Motor neuron (in vitro differentiated cells): Measurements from ENCODE around the gene LRTM2. TPM values are rescaled to one million over a fixed set of nuclear protein-coding genes. Genes with fewer than 3 reads are reported as not detected.

Experiments
- ATAC-seq, 8 experiments: fragments of 200-7000 bp; cut with Tn5 transposase; replicated peaks in 6 of 8; 2 replicates each; pipeline ENCODE4 v1.8.0; 2021; ENCODE audit warnings: mild to moderate bottlenecking in 8 of 8, moderate library complexity in 8 of 8
- H3K27ac ChIP-seq, 2 donors: fragments of 250-450 bp; sonication (Bioruptor Pico); 2 replicates each; pipeline ENCODE4 v1.9.0; 2021; ENCODE audit warnings: antibody characterized with exemption in 2 of 2, mild to moderate bottlenecking in 2 of 2, moderate library complexity in 1 of 2
- H3K4me1 ChIP-seq, 2 donors: fragments of 250-450 bp; sonication (Bioruptor Pico); replicated peaks in 1 of 2; 2 replicates each; pipeline ENCODE4 v1.6.1; 2021; ENCODE audit warnings: antibody characterized with exemption in 2 of 2, mild to moderate bottlenecking in 2 of 2, moderate library complexity in 1 of 2
- H3K4me3 ChIP-seq, 5 donors: fragments of 250-450 bp; sonication (Bioruptor Pico); 2 replicates each; pipeline ENCODE4 v1.9.0; 2021; ENCODE audit warnings: antibody characterized with exemption in 5 of 5, mild to moderate bottlenecking in 5 of 5, moderate library complexity in 4 of 5
- WGBS, 10 experiments: fragments of 450-650 bp; shearing (Covaris generic); methylation state at CpG; one replicate each; pipeline ENCODE4 v1.0.0; 2022; 5-methylcytosine and 5-hydroxymethylcytosine counted together
- in situ Hi-C, 9 experiments: fragments of 400-800 bp; cut with MboI; loops; one replicate each; pipeline ENCODE4 v1.15.0; 2021; ENCODE audit warnings: low sequenced_read_pairs in 9 of 9, low pct_unique_long_range_greater_than_20kb in 2 of 9; ENCODE audit not compliant: unreplicated experiment in 9 of 9
- total RNA-seq, 8 experiments: library from RNA; unstranded; fragments of 300-600 nt; gene quantifications; 2 replicates each; pipeline versions ENCODE4 v1.2.3 to v1.2.4, GENCODE V29; 2022

Gene LRTM2
- total RNA-seq, 8 experiments from 2014 or later = under 0.01 to 0.76 (median 0.25) TPM

DNA sequence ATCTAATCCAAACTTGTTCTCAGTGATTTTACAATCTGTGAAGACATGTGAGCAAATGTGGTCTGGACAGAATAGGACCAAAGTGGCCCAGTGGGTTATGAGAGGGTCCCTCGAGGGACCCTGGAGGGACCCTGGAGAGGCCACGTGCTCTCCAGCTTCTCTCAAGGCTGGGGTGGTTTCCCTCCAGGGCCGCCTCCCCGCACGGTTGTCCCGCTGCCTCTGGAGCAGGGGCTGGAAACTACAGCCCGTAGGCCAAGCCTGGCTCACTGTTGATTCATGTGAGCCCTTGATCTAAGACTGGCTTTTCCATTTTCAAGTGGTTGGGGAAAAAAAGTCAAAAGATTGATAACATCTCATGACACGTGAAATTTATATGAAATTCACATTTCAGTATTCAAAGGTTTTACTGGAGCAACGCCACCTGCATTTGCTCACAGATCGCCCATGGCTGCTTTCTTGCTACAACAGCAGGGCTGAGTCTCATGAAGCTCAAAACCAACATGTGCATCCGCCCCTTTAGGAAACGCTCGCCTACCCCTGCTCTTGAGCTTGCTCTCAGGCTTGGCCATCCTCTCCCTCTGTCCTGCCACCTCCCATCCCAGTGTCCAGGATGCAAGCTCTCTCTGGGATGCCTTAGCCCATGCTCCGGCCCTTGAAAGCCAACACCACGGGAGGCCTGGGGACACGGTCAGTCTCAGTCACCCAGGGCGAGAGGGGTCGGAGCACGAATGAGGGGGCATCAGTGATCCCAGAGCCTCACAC lies 12.1 kb upstream of the LRTM2 start:
- H3K27ac ChIP-seq = no peak overlapping the region
- H3K4me1 ChIP-seq = peaks cover 2 to 7% of the 10 kb centered on the region in 2 donors
- ATAC-seq = no peak
- in situ Hi-C loops = loop anchor here in 4 of 9 experiments (10.0 to 25.0 kb wide), 2 partner anchors 127 to 129 kb away; no protein-coding TSS in a partner anchor
- H3K4me3 ChIP-seq = no peak overlapping the region
- 30 to 90% (median 86%) methylated on average over 2 to 9 of the region's 19 CpGs; no CpG with 5 or more reads in 2 of the 10 experiments for WGBS, 10 experiments

DNA sequence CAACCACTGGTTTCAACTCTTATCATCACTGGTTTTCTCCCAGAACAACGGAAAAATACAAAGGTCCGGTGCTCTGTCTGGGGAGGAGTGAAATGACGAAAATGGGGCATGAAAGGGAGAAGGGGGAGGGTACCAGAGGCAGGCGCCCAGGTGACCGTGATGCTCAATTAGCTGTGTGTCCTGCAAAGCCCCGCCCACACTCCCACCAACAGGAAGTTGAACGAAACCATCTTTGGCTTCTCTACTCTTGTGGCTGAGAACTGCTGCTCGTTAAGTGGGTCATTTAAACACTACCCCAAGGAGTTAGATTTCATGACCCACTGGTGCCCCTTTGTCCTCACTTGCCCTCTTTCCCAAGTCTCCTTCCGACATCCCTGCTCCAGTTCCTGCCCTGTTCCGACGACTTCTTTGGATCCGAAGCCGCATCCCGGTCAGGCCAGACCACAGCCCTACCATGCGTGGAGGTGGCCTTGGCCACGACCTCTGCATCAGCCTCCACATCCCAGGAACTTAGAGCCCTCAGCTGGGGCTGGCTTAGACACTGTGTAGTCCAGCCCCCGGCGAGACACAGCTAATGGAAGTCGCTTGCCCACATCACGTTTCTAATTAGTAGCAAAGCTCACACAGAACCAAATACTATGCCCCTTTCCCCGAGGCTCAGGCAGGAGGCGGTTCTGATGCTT lies 11.4 kb upstream of the LRTM2 start:
- no peak for ATAC-seq
- 38 to 100% (median 92%) methylated on average over 1 to 7 of the region's 22 CpGs for WGBS, 10 experiments
- Histone ChIP-seq H3K4me1 (peaks cover 2 to 7% of the 10 kb centered on the region in 2 donors), H3K27ac (no peak overlapping the region), H3K4me3 (no peak overlapping the region)
- in situ Hi-C loops = loop anchor here in 4 of 9 experiments (10.0 to 25.0 kb wide), 2 partner anchors 126 to 128 kb away; no protein-coding TSS in a partner anchor

DNA sequence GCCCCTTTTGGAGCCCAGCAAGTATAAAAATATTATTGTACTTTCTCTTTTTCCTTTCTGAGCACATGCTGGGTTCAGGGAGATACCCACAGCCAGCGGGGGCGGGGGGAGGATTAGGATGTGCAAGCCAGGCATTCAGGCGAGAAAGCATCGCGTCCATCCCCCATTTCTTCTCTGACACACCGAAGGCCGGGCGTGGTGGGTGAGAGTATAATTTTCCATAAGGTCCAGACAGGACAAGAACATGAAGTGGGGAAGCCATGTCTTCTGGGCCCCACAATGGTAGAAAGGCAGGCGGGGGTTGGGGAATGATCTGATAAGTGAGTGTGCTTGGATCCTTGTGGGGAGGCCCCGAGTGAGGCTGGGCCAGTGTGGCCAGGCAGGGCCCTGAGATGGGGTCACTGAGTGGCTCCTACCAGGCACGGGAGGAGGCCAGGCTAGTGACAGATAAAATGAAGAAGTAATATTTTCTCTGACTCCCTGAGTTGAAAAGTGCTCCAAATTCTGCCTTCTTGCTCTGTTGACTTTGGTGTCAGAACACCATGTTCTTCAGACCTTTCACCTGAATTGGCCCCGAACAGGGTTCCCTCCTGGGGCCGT lies 10.7 kb upstream of the LRTM2 start:
- WGBS, 10 experiments = 56 to 100% (median 100%) methylated on average over 1 to 6 of the region's 13 CpGs; no CpG with 5 or more reads in 3 of the 10 experiments
- Histone ChIP-seq H3K4me3 (no peak overlapping the region), H3K27ac (no peak overlapping the region), H3K4me1 (peaks cover under 1% of the 10 kb centered on the region in 2 donors)
- in situ Hi-C loops = loop anchor here in 4 of 9 experiments (10.0 to 25.0 kb wide), 2 partner anchors 125 to 128 kb away; no protein-coding TSS in a partner anchor
- ATAC-seq = no peak

DNA sequence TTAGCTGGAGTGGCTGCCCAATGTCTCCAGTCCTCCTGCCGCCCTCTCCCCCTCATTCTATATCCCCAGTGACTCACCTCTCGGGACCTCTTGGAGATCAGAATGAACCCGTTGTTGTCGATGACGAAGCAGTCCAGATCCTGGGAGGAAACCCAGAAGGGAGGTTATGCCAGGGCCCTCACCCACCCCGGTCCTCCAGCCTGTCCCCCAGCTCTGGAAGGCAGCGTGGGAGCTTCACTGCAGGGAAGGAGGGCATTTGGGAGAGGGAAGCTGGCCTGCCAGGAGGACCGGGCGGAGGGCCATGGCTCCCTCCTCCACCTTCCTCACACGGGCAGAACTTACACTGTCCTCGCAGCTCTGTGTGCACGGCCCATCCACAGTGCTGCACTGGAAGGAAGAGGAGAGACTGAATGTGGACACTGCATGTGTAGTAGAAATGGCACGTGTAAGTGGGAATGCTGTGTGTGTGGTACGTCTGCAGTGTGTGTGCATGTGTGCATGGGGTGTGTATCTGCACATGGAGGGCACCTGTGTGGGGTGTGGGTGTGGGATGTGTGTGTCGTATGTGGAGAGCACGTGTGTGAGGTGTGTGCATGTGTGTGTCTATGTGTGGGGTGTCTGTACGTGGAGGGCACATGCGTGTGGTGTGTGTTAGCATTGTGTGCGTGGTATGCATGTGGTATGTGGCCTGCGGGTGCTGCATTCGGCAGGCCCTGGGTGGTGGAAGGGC lies 10.0 kb upstream of the LRTM2 start:
- Histone ChIP-seq H3K4me3 (no peak overlapping the region), H3K4me1 (no peaks in the 10 kb centered on the region), H3K27ac (no peak overlapping the region)
- in situ Hi-C loops = loop anchor here in 1 of 9 experiments (25.0 kb wide), 1 partner anchor 127 kb away; no protein-coding TSS in a partner anchor
- no peak for ATAC-seq
- WGBS, 10 experiments = 30 to 93% (median 79%) methylated on average over 2 to 11 of the region's 21 CpGs; no CpG with 5 or more reads in 2 of the 10 experiments

DNA sequence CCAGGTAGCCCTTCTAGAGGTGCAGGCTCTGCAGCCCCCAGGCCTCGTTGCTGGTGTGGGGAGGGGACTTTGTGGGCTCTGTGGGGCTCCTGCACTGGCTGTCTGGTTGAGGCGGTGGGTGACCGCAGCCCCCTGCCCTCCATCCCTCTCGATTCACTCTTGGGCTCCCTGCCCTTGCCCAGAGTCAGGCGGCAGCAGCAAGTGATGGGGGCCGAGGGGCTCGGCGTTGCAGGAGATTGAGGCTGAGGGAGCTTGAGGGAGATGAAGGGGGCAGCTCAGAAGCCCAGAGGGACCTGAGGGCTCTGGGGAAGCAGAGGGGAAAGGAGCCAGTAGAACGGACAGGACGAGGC lies 9.5 kb upstream of the LRTM2 start:
- WGBS, 10 experiments = 100% methylated on average over 1 of the region's 10 CpGs; no CpG with 5 or more reads in 9 of the 10 experiments
- H3K4me3 ChIP-seq = no peak overlapping the region
- ATAC-seq = no peak
- in situ Hi-C loops = loop anchor here in 1 of 9 experiments (25.0 kb wide), 1 partner anchor 126 kb away; no protein-coding TSS in a partner anchor
- no peak overlapping the region for H3K27ac ChIP-seq
- H3K4me1 ChIP-seq = peaks cover 0 to 3% of the 10 kb centered on the region in 2 donors

DNA sequence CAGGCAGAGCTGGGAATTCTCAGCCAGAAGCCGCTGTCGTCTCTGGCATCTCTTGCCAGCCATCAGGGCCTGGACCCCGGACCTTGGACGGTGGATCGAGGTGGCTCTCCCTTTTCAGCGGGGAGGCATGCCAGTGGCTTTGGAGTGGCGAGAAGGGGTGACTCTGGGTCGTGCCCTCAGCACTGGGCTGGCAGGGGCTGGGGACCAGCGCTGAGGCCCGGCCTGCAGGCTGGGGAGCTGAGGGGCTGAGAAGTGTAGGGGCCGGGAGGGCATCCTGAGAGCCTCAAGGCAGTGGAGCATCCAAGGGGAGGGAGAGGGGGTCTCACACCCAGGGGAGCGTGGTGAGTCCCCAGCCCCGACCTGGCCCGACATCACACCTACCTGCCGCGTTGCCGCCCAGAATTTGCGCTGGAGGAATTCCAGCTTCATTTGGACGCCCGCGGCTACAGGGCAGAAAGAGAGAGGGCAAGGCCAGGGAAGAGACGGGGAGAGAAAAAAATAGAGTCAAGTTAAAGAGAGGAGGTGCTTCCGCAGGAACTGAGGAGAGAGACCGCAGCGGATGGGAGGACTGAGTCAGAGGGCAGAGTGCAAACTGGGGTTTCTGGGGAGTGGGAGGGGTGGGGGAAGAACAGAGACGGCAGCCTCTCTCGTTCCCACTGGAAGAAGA lies 9.0 kb upstream of the LRTM2 start:
- in situ Hi-C loops = loop anchor here in 1 of 9 experiments (25.0 kb wide), 1 partner anchor 126 kb away; no protein-coding TSS in a partner anchor
- peaks cover 0 to 6% of the 10 kb centered on the region in 2 donors for H3K4me1 ChIP-seq
- WGBS, 10 experiments = 0 to 94% (median 60%) methylated on average over 1 to 7 of the region's 27 CpGs; no CpG with 5 or more reads in 5 of the 10 experiments
- no peak overlapping the region for H3K27ac ChIP-seq
- no peak for ATAC-seq
- H3K4me3 ChIP-seq = no peak overlapping the region

DNA sequence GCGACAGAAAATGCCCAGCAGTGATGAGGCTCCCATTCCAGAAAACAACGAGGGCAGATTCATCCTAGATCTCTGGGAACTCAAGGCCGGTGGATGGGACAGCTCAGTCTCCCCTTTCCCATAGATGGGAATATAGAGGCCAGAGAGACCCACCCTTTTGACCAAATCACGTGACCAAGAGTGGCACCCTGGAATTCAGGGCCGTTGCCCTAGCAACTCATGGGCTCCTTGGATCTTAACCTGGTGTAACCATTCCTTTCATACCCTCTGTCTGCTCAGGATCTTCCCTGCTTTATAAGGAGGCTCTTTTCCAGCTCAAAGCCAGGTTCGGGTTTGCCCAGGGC lies 8.4 kb upstream of the LRTM2 start:
- in situ Hi-C loops = loop anchor here in 1 of 9 experiments (25.0 kb wide), 1 partner anchor 125 kb away; no protein-coding TSS in a partner anchor

DNA sequence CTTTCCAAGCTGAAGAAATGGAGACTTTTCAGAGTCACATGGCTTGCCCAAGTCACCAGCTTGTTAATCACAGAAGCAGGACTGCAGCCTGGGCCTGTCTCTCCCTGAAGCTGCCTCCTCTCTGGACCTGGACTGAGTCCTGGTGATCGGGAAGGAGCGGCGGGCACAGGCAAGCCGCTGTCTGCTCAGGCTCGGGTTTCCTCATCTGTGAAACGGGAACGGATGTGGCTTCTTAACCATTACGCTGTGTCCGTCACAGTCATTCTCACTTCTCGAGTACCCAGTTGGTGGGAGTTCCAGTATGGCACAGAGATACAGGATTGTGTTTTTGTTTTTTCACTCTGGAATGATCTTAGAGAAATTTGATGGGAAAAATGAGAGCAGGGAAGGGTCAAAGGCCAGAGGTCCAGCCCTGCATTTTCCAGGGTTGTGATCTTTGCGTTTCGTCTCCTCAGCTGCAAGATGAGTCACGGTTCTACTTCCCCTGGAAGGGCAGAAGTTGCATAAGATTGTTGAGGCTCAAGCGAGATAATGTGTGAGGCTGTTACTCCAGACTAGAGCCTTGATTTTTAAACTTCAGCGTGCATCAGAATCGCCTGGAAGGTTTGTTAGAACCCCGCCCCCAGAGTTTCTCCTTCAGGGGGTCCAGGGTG lies 7.6 kb upstream of the LRTM2 start:
- WGBS, 10 experiments = 43 to 92% (median 77%) methylated on average over 3 to 17 of the region's 17 CpGs; no CpG with 5 or more reads in 1 of the 10 experiments
- Histone ChIP-seq H3K4me3 (no peak overlapping the region), H3K4me1 (peaks cover 0 to 10% of the 10 kb centered on the region in 2 donors), H3K27ac (no peak overlapping the region)
- peak in 5 of 8 experiments; percentile 33 to 47 (median 44) for ATAC-seq
- in situ Hi-C loops = loop anchor here in 1 of 9 experiments (25.0 kb wide), 1 partner anchor 125 kb away; no protein-coding TSS in a partner anchor

More for the DNA sequence above, 8.4 kb upstream of the LRTM2 start:
- no peak for ATAC-seq
- Histone ChIP-seq H3K4me1 (peaks cover 0 to 10% of the 10 kb centered on the region in 2 donors), H3K4me3 (no peak overlapping the region), H3K27ac (no peak overlapping the region)
- WGBS, 10 experiments = 20 to 100% (median 80%) methylated on average over 1 to 4 of the region's 6 CpGs; no CpG with 5 or more reads in 4 of the 10 experiments

DNA sequence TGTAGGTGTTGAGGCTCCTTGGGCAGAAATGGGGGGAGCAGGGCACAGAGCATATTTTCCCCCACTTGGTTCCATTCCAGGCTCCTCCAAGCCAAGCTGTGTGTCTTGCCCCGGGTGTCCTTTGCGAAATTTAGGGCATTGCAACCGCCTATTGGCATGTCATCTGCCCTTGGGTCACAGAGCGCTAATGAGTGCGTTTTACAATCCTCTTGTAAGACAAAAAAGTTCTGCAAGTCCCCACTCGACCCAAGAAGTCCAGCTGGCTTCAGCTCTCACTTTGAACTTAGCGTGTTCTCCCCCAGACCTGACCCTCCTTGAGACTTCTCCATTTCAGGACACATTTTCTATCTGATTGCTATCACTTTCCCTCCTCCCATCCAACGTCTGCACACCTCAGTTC lies 6.1 kb upstream of the LRTM2 start:
- in situ Hi-C loops = loop anchor here in 1 of 9 experiments (25.0 kb wide), 1 partner anchor 123 kb away; no protein-coding TSS in a partner anchor
- Histone ChIP-seq H3K4me3 (no peak overlapping the region), H3K4me1 (peaks cover 2 to 15% of the 10 kb centered on the region in 2 donors), H3K27ac (no peak overlapping the region)
- ATAC-seq = no peak
- WGBS, 10 experiments = 0 to 78% (median 66%) methylated on average over 1 to 6 of the region's 8 CpGs; no CpG with 5 or more reads in 4 of the 10 experiments

DNA sequence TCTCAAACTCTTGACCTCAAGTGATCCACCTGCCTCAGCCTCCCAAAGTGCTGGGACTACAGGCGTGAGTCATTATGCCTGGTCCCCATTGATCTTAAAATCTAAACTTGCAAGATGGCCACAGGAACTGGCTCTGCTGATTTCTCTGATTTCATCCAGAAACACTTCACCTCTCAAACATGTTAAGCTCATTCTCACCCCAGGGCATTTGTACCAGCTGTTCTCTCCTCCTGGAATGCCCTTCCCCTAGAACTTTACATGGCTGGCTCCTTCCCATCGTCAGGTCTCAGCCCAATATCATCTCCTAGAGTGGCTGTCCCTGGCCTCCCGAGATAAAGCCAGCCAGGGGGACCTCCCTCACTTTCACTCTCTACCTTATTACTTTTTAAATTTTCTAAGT lies 5.3 kb upstream of the LRTM2 start:
- in situ Hi-C loops = loop anchor here in 1 of 9 experiments (25.0 kb wide), 1 partner anchor 122 kb away; no protein-coding TSS in a partner anchor
- no peak overlapping the region for H3K4me3 ChIP-seq
- ATAC-seq = no peak
- H3K4me1 ChIP-seq = peaks cover 6 to 18% of the 10 kb centered on the region in 2 donors
- no peak overlapping the region for H3K27ac ChIP-seq
- WGBS, 10 experiments = 6 to 100% (median 61%) methylated on average over 1 to 3 of the region's 3 CpGs; no CpG with 5 or more reads in 4 of the 10 experiments
